ENCODE data around the gene ZNF521.

ZNF521 gene

DNA sequence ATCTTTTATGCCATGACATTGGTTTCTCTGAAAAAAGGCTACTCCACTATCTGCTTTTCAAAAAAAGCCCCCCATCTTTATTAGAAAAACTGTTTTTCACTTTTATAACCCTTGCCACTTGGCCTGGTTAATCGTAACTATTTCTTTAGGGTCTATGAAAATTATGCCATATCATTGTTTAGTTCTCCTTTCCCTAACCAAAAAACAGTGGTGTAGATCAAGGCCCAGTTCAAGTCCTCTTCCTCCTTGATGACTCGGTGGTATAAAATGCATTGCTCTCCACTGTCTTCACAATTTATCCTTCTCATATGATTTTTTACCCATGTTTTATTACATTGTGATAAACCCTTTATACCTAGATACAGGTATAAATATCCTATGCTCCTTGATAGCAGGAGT is 205.5 kb downstream of the ZNF521 start:
- in situ Hi-C loops (cut with MboI; ENCODE audit: low pct_unique_long_range_greater_than_20kb, low sequenced_read_pairs, unreplicated experiment) = no loop called here
- no peak for TF ChIP-seq CTCF (IDR thresholded peaks at IDR 0.05; ENCODE audit: extremely low read depth, insufficient read depth, missing control alignments)
- DNase-seq (ENCODE audit: low spot score) = no peak

GRCh38 chr18:25145731-25146511 is 206.0 kb downstream of the ZNF521 start:
- in situ Hi-C loops (cut with MboI; ENCODE audit: low pct_unique_long_range_greater_than_20kb, low sequenced_read_pairs, unreplicated experiment) = no loop called here
- no peak for DNase-seq (ENCODE audit: low spot score)
- no peak for TF ChIP-seq CTCF (IDR thresholded peaks at IDR 0.05; ENCODE audit: extremely low read depth, insufficient read depth, missing control alignments)

GRCh38 chr18:25144820-25145219 is 207.1 kb downstream of the ZNF521 start:
- in situ Hi-C loops (cut with MboI; ENCODE audit: low pct_unique_long_range_greater_than_20kb, low sequenced_read_pairs, unreplicated experiment) = no loop called here
- TF ChIP-seq CTCF (IDR thresholded peaks at IDR 0.05; ENCODE audit: extremely low read depth, insufficient read depth, missing control alignments) = no peak
- no peak for DNase-seq (ENCODE audit: low spot score)

GRCh38 chr18:25141886-25142285 is 210.1 kb downstream of the ZNF521 start:
- in situ Hi-C loops (cut with MboI; ENCODE audit: low pct_unique_long_range_greater_than_20kb, low sequenced_read_pairs, unreplicated experiment) = no loop called here
- no peak for DNase-seq (ENCODE audit: low spot score)
- TF ChIP-seq CTCF (IDR thresholded peaks at IDR 0.05; ENCODE audit: extremely low read depth, insufficient read depth, missing control alignments) = no peak

DNA sequence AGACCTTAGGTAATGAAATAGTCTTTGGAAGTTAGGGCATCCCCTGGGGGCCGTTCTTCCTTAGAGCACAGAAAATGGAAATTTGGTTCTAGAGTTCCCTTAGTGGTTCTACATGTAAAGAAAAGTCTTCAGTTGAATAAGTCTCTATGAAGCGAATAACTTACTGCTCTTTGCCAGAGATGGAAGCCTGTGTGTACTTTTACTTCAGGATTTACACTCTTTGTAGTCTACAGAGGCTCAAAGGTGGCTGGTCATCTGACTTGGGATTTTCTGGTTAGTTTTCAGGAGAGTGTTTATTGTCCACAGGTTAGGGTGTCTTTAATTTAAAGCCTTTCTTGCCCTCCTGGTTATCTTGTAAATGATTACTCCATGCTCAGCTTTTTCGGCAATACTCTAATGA is 210.6 kb downstream of the ZNF521 start:
- no peak for DNase-seq (ENCODE audit: low spot score)
- in situ Hi-C loops (cut with MboI; ENCODE audit: low pct_unique_long_range_greater_than_20kb, low sequenced_read_pairs, unreplicated experiment) = no loop called here
- no peak for TF ChIP-seq CTCF (IDR thresholded peaks at IDR 0.05; ENCODE audit: extremely low read depth, insufficient read depth, missing control alignments)

- no peak for TF ChIP-seq CTCF (IDR thresholded peaks at IDR 0.05; ENCODE audit: extremely low read depth, insufficient read depth, missing control alignments)
- no peak for DNase-seq (ENCODE audit: low spot score)
- in situ Hi-C loops (cut with MboI; ENCODE audit: low pct_unique_long_range_greater_than_20kb, low sequenced_read_pairs, unreplicated experiment) = no loop called here
These were observed 211.0 kb downstream of the ZNF521 start for GRCh38 chr18:25140962-25141308.
